A549 (cell line): Measurements from ENCODE around the gene GNLY. TPM values are rescaled to one million over a fixed set of nuclear protein-coding genes. Genes with fewer than 3 reads are reported as not detected.

Source experiments
- ATAC-seq, 2 experiments: fragments of 200-7000 bp in 1 of 2; fragments of >200 bp in 1 of 2; cut with Nextera tagmentation in 1 of 2; cut with Tn5 transposase in 1 of 2; 3 replicates each; pipeline versions ENCODE4 v1.8.0 to v1.9.1; 2018 to 2020; ENCODE audit warnings: mild to moderate bottlenecking in 1 of 2, moderate library complexity in 1 of 2
- CTCF ChIA-PET: fragments of 300-600 bp; sonication (Branson Sonifier 250); formaldehyde crosslinking; extraction: SDS; loops from one replicate; lab custom pipeline; 2021; ENCODE audit warnings: antibody characterized with exemption, inconsistent platforms; lab: Yijun Ruan, JAX
- POLR2A ChIA-PET: fragments of 350-600 bp; formaldehyde crosslinking; extraction: SDS; loops from one replicate; lab custom pipeline; 2021; ENCODE audit warnings: antibody characterized with exemption, inconsistent platforms; lab: Yijun Ruan, JAX
- DNase-seq, 2 experiments: peaks; one replicate each; pipeline versions ENCODE4 v3.0.0 to v3.0.0-alpha.2; 2011 to 2016; ENCODE audit warnings: low read depth in 1 of 2, low spot score in 1 of 2
- FAIRE-seq: peaks from 2 replicates; lab custom pipeline; 2011; peaks lifted over from hg19 to GRCh38; lab: Jason Lieb, UNC
- H3K27ac ChIP-seq, 2 experiments: fragments of >200 bp; sonication (Bioruptor Twin); formaldehyde crosslinking; 3 replicates each; pipeline ENCODE4 v1.5.1; 2016 to 2017
- H3K4me1 ChIP-seq: fragments of >200 bp; sonication (Bioruptor Twin); formaldehyde crosslinking; 3 replicates; pipeline ENCODE4 v1.6.1; 2016
- H3K4me2 ChIP-seq: fragments of >200 bp; sonication (Bioruptor Twin); formaldehyde crosslinking; 3 replicates; pipeline ENCODE4 v1.6.1; 2016
- H3K4me3 ChIP-seq: fragments of >200 bp; sonication (Bioruptor Twin); formaldehyde crosslinking; 3 replicates; pipeline ENCODE4 v1.5.1; 2016
- H3K9me3 ChIP-seq: fragments of >200 bp; sonication (Bioruptor Twin); formaldehyde crosslinking; 3 replicates; pipeline ENCODE4 v1.6.1; 2016
- CBX8 ChIP-seq: fragments of 200-600 bp; sonication (generic); IDR thresholded peaks from 2 replicates; pipeline ENCODE4 v1.6.1; 2016
- CHD4 ChIP-seq: fragments of 200-600 bp; sonication (generic); IDR thresholded peaks from 2 replicates; pipeline ENCODE4 v1.6.1; 2016; ENCODE audit warnings: antibody characterized with exemption, mild to moderate bottlenecking, borderline replicate concordance
- EHF ChIP-seq: fragments of 250-450 bp; sonication (Bioruptor Pico); IDR thresholded peaks from 2 replicates; pipeline ENCODE4 v1.5.0; 2020; ENCODE audit warnings: mild to moderate bottlenecking
- FOSL2 ChIP-seq, 2 experiments: fragments of 450-650 bp in 1 of 2; fragments of >200 bp in 1 of 2; sonication (Bioruptor Twin) in 1 of 2; formaldehyde crosslinking; IDR thresholded peaks; 2 replicates each; pipeline versions ENCODE4 v1.5.0 to v1.6.1; 2016 to 2020; ENCODE audit warnings: mild to moderate bottlenecking in 1 of 2, moderate library complexity in 1 of 2
- FOXS1 ChIP-seq: fragments of 250-450 bp; sonication (Bioruptor Pico); IDR thresholded peaks from 2 replicates; pipeline ENCODE4 v1.5.0; 2020; ENCODE audit warnings: mild to moderate bottlenecking, moderate library complexity
- GATA3 ChIP-seq: IDR thresholded peaks from 2 replicates; pipeline ENCODE4 v1.6.1; 2012; ENCODE audit warnings: borderline replicate concordance
- HES2 ChIP-seq: fragments of >200 bp; sonication (Bioruptor Twin); formaldehyde crosslinking; IDR thresholded peaks from 2 replicates; pipeline ENCODE4 v1.6.1; 2016
- HOXA7 ChIP-seq: fragments of 250-450 bp; sonication (Bioruptor Pico); IDR thresholded peaks from 2 replicates; pipeline ENCODE4 v1.5.0; 2020; ENCODE audit warnings: mild to moderate bottlenecking, moderate library complexity
- KDM5A ChIP-seq: fragments of 200-600 bp; sonication (generic); IDR thresholded peaks from 2 replicates; pipeline ENCODE4 v1.6.1; 2016; ENCODE audit warnings: antibody characterized with exemption, mild to moderate bottlenecking
- MAFK ChIP-seq: fragments of 450-650 bp; IDR thresholded peaks from 2 replicates; pipeline ENCODE4 v1.6.1; 2014; ENCODE audit not compliant: partially characterized antibody
- MAZ ChIP-seq: fragments of 150-350 bp; IDR thresholded peaks from 2 replicates; pipeline ENCODE4 v1.6.1; 2014; ENCODE audit warnings: antibody characterized with exemption, low read depth, low read length, borderline replicate concordance
- POLR2A ChIP-seq: IDR thresholded peaks from 2 replicates; pipeline ENCODE4 v1.6.1; 2012; ENCODE audit warnings: mild to moderate bottlenecking, low read length
- RAD21 ChIP-seq, 2 experiments: fragments of >200 bp in 1 of 2; sonication (Bioruptor Twin) in 1 of 2; formaldehyde crosslinking in 1 of 2; IDR thresholded peaks in 1 of 2; conservative IDR thresholded peaks in 1 of 2; 2 replicates in 1 of 2; 3 replicates in 1 of 2; pipeline ENCODE4 v1.6.1; 2012 to 2018; ENCODE audit warnings: inconsistent platforms in 1 of 2
- RARB ChIP-seq: fragments of 250-450 bp; sonication (Bioruptor Pico); IDR thresholded peaks from 2 replicates; pipeline ENCODE4 v1.8.0; 2021; ENCODE audit warnings: mild to moderate bottlenecking, moderate library complexity
- RCOR1 ChIP-seq: fragments of 150-350 bp; IDR thresholded peaks from 2 replicates; pipeline ENCODE4 v1.6.1; 2014; ENCODE audit warnings: antibody characterized with exemption, low read length, low read depth
- TFCP2L1 ChIP-seq: fragments of 250-450 bp; sonication (Bioruptor Pico); IDR thresholded peaks from 2 replicates; pipeline ENCODE4 v1.5.0; 2021; ENCODE audit warnings: mild to moderate bottlenecking
- ZC3H11A ChIP-seq: fragments of 450-650 bp; IDR thresholded peaks from 2 replicates; pipeline ENCODE4 v1.6.1; 2014; ENCODE audit warnings: antibody characterized with exemption, mild to moderate bottlenecking
- WGBS: methylation state at CpG from one replicate; pipeline ENCODE4 v1.1.6; 2017; ENCODE audit errors: missing lambda C conversion rate; 5-methylcytosine and 5-hydroxymethylcytosine counted together
- polyA plus RNA-seq, 4 experiments: library from polyadenylated mRNA; depleted of rRNA in 3 of 4; stranded (reverse); fragments of >200 nt; fragmentation: RNase III in 1 of 4; extraction: RNeasy Plus Mini Kit Qiagen cat#74134 plus additional on column Dnase treatment in 1 of 4; gene quantifications; 2 replicates in 3 of 4; 3 replicates in 1 of 4; pipeline ENCODE4 v1.2.3, GENCODE V29; 2011 to 2017
- TF ChIP-seq, protein P1 (sequence below): fragments of 450-650 bp; IDR thresholded peaks from 2 replicates; pipeline ENCODE4 v1.6.1; 2014; ENCODE audit warnings: antibody characterized with exemption
- TF ChIP-seq, protein P2 (sequence below): fragments of 250-450 bp; sonication (Bioruptor Pico); IDR thresholded peaks from 2 replicates; pipeline ENCODE4 v1.5.0; 2020; ENCODE audit warnings: low read depth, mild to moderate bottlenecking, moderate library complexity
- TF ChIP-seq, protein P3 (sequence below): fragments of 250-450 bp; sonication (Bioruptor Pico); IDR thresholded peaks from 2 replicates; pipeline ENCODE4 v1.5.0; 2021; ENCODE audit warnings: mild to moderate bottlenecking, moderate library complexity, borderline replicate concordance
- TF ChIP-seq, protein P4 (sequence below): IDR thresholded peaks from 2 replicates; pipeline ENCODE4 v1.6.1; 2012; ENCODE audit warnings: low read depth, borderline replicate concordance
- TF ChIP-seq, protein P5 (sequence below): fragments of >200 bp; sonication (Bioruptor Twin); formaldehyde crosslinking; IDR thresholded peaks from 3 replicates; pipeline ENCODE4 v1.5.1; 2016

Gene GNLY
- polyA plus RNA-seq, 2 of the 4 experiments (the other 2 are of a cell fraction): not detected

GRCh38 chr2:85737481-85737880 is 43.3 kb downstream of the GNLY start:
- peaks cover 41% of the 10 kb centered on the region for H3K4me1 ChIP-seq
- CTCF ChIA-PET: interaction anchor here (1.1 to 63.0 kb wide), 9 partner anchors 8 to 343 kb away, joined by 3 to 1675 read pairs (median 7); partner anchors contain the start of gene ATOH8
- POLR2A ChIA-PET: no interaction called here
- TF ChIP-seq MAFK: peak; percentile 94
- TF ChIP-seq, protein P1, sequence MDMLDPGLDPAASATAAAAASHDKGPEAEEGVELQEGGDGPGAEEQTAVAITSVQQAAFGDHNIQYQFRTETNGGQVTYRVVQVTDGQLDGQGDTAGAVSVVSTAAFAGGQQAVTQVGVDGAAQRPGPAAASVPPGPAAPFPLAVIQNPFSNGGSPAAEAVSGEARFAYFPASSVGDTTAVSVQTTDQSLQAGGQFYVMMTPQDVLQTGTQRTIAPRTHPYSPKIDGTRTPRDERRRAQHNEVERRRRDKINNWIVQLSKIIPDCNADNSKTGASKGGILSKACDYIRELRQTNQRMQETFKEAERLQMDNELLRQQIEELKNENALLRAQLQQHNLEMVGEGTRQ: peak; percentile 88
- TF ChIP-seq, protein P2, sequence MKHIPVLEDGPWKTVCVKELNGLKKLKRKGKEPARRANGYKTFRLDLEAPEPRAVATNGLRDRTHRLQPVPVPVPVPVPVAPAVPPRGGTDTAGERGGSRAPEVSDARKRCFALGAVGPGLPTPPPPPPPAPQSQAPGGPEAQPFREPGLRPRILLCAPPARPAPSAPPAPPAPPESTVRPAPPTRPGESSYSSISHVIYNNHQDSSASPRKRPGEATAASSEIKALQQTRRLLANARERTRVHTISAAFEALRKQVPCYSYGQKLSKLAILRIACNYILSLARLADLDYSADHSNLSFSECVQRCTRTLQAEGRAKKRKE (CRISPR knock-in tag): no peak
- TF ChIP-seq EHF: no peak
- TF ChIP-seq HES2: no peak
- no peak for TF ChIP-seq FOSL2 (IDR thresholded peaks at IDR 0.05)
- TF ChIP-seq FOSL2 (CRISPR knock-in tag; IDR thresholded peaks at IDR 0.05): no peak
- no peak for TF ChIP-seq ZC3H11A
- FAIRE-seq (no peak), DNase-seq (peak in 1 of 2 experiments; percentile 58), ATAC-seq (no peak)
- H3K4me2 ChIP-seq: no peak overlapping the region
- 88% methylated on average over 4 of the region's 4 CpGs for WGBS
- peak overlapping the region; percentile 15 to 93; a peak in 5 of 6 replicates for H3K27ac ChIP-seq
- no peak overlapping the region for H3K4me3 ChIP-seq
- peaks cover 9% of the 10 kb centered on the region for H3K9me3 ChIP-seq

DNA sequence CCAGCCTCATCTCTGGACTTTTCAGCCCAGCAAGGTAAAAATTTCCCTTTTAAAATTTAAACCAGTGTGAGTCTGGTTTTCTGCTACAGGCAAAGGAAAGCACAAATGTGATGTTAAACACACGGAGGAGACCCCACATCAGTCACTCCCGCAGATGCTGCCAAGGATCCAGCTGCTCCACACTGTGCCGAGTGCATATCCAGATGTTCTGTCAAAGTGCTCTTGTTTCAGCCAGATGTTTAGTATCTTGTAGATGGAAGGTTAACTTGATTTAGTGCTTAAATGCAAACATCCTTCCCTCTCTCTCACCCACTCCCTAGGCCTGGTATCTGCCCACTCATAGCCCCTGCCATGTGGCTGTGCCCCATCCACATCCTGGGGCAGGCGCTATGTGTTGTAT is 43.8 kb downstream of the GNLY start:
- POLR2A ChIA-PET: no interaction called here
- FAIRE-seq (no peak), ATAC-seq (no peak), DNase-seq (no peak)
- Histone ChIP-seq H3K4me1 (peaks cover 44% of the 10 kb centered on the region), H3K4me3 (no peak overlapping the region), H3K4me2 (no peak overlapping the region), H3K27ac (peak overlapping the region; percentile 15 to 93; a peak in 5 of 6 replicates), H3K9me3 (peaks cover 9% of the 10 kb centered on the region)
- TF ChIP-seq CHD4 (no peak), GATA3 (no peak), MAZ (no peak)
- TF ChIP-seq, protein P3, sequence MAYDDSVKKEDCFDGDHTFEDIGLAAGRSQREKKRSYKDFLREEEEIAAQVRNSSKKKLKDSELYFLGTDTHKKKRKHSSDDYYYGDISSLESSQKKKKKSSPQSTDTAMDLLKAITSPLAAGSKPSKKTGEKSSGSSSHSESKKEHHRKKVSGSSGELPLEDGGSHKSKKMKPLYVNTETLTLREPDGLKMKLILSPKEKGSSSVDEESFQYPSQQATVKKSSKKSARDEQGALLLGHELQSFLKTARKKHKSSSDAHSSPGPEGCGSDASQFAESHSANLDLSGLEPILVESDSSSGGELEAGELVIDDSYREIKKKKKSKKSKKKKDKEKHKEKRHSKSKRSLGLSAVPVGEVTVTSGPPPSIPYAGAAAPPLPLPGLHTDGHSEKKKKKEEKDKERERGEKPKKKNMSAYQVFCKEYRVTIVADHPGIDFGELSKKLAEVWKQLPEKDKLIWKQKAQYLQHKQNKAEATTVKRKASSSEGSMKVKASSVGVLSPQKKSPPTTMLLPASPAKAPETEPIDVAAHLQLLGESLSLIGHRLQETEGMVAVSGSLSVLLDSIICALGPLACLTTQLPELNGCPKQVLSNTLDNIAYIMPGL (CRISPR knock-in tag): no peak
- TF ChIP-seq, all 56 proteins: peak for 0
- WGBS: 91% methylated on average over 4 of the region's 4 CpGs
- CTCF ChIA-PET: interaction anchor here (0.7 to 63.0 kb wide), 7 partner anchors 9 to 78 kb away, joined by 3 to 1675 read pairs (median 6); partner anchors contain the start of gene ATOH8

- DNase-seq (no peak), FAIRE-seq (no peak), ATAC-seq (no peak)
- H3K27ac ChIP-seq: peak overlapping the region; percentile 93 to 97
- no peak for TF ChIP-seq TFCP2L1 (CRISPR knock-in tag)
- no peak for TF ChIP-seq EHF
- no peak for TF ChIP-seq RAD21 (conservative IDR thresholded peaks at IDR 0.05 in 1 of 2, IDR thresholded peaks at IDR 0.05 in 1 of 2)
- no peak for TF ChIP-seq POLR2A
- no peak for TF ChIP-seq FOSL2 (IDR thresholded peaks at IDR 0.05)
- TF ChIP-seq FOSL2 (CRISPR knock-in tag; IDR thresholded peaks at IDR 0.05): no peak
- TF ChIP-seq, protein P4, sequence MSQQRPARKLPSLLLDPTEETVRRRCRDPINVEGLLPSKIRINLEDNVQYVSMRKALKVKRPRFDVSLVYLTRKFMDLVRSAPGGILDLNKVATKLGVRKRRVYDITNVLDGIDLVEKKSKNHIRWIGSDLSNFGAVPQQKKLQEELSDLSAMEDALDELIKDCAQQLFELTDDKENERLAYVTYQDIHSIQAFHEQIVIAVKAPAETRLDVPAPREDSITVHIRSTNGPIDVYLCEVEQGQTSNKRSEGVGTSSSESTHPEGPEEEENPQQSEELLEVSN: no peak
- TF ChIP-seq CBX8: no peak
- no peak for TF ChIP-seq KDM5A
- no peak for TF ChIP-seq FOXS1 (CRISPR knock-in tag)
- no peak for TF ChIP-seq RCOR1
- no peak for TF ChIP-seq RARB (CRISPR knock-in tag)
- TF ChIP-seq, protein P5, sequence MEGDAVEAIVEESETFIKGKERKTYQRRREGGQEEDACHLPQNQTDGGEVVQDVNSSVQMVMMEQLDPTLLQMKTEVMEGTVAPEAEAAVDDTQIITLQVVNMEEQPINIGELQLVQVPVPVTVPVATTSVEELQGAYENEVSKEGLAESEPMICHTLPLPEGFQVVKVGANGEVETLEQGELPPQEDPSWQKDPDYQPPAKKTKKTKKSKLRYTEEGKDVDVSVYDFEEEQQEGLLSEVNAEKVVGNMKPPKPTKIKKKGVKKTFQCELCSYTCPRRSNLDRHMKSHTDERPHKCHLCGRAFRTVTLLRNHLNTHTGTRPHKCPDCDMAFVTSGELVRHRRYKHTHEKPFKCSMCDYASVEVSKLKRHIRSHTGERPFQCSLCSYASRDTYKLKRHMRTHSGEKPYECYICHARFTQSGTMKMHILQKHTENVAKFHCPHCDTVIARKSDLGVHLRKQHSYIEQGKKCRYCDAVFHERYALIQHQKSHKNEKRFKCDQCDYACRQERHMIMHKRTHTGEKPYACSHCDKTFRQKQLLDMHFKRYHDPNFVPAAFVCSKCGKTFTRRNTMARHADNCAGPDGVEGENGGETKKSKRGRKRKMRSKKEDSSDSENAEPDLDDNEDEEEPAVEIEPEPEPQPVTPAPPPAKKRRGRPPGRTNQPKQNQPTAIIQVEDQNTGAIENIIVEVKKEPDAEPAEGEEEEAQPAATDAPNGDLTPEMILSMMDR: no peak
- TF ChIP-seq HOXA7: no peak
- TF ChIP-seq, protein P3 (CRISPR knock-in tag): no peak
- CTCF ChIA-PET: interaction anchor here (0.6 to 63.0 kb wide), 14 partner anchors 11 to 836 kb away, joined by 3 to 1675 read pairs (median 7); partner anchors contain the start of gene ATOH8
- H3K9me3 ChIP-seq: peaks cover 9% of the 10 kb centered on the region
- H3K4me2 ChIP-seq: no peak overlapping the region
- POLR2A ChIA-PET: no interaction called here
- WGBS: 89% methylated on average over 4 of the region's 4 CpGs
- H3K4me3 ChIP-seq: no peak overlapping the region
- H3K4me1 ChIP-seq: peaks cover 62% of the 10 kb centered on the region
Observed at GRCh38 chr2:85740193-85740592, 46.0 kb downstream of the GNLY start.
